Stimulated activated naive CD4-positive, alpha-beta T cell treated with Interleukin-2 at 50 U/mL for 16 hours (primary cell): ENCODE data around the gene UBAC1.
"Not testable (repeated sequence)": the region's sequence is repeated elsewhere in the genome, so short reads cannot be mapped to it uniquely, and the experiment has no call there.

Source experiments
- DNase-seq: peaks from one replicate; lab custom pipeline; 2025; lab: John Stamatoyannopoulos, UW

The UBAC1 gene

DNA sequence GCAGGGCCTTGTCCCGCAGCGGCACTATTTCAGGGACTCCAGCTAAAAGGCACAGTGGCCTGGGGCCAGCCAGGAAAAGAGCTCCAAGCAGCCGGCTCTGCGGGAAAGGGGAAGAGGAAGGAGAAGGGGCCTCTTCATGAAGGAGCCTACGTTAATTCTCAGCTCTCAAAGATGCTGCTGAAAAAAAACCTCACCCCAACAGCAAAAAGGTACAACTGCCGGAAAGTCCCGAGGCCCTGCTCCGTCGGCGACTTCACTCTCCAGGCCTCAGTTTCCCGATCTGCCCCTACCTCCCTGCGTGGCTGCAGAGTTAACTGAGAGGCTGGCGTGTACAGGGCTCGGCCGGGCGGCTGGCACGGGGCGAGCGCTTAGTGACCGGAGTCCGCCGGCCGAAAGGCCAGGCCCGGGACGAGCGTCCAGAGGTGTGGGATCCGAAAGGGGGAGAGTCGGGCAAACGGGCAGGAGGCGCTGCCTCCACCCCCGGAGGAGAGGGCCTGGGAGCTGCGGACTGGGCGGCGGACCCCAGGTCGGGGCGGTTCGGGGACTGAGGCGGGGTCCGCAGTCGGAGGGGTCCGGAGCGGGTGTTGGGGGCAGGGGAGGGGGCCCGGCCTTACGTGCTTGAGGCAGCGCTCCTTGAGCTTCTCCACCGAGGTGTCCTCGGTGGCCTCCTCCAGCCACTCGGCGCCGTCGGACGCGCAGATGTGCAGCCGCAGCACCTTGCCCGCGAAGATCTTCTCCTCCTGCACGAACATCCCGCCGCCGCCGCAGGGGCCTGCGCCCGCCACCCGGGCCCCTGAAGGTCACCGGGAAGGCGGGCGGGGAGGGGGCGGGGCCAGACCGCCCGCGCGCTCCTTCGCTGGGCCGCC, 529 bp downstream of the UBAC1 start:
- no peak for DNase-seq

DNA sequence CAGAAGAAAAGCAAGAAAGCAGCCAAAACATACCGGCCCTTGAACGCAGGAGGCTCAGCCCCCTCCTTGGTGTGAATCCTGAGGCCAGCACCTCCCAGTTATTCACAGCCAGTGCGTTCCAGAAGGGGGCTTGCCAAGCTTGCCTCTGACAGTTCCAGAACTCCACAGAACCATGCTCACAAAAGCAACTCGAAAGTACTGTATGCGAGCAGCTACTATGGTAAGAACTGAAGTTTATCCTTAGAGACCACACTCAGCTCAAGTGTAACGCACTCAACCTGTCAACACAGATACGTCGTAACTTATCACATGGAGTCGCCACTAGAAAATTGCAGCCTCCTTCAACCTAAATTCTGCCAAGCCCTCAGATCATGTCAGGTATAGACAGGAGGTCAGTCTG, 1.4 kb downstream of the UBAC1 start:
- no peak for DNase-seq

DNA sequence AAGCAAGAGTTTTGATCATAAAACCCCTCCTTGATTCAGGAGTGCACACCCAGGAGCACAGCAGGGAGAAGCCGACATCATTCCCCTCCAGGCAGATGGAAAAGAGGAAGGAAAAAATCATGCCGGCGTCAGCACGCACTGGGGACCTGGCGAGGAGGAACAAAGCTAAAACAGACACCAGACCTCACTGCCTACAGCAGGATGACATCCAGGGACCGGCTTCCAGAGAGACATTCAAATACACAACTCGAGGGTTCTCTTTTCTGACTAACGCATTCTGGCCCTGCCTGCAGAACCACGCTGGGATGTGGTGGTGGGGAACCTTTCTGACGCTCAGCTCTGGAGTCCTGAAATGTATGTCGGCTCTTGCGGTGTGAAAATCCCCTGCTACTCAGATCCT, 2.7 kb downstream of the UBAC1 start:
- no peak for DNase-seq

DNA sequence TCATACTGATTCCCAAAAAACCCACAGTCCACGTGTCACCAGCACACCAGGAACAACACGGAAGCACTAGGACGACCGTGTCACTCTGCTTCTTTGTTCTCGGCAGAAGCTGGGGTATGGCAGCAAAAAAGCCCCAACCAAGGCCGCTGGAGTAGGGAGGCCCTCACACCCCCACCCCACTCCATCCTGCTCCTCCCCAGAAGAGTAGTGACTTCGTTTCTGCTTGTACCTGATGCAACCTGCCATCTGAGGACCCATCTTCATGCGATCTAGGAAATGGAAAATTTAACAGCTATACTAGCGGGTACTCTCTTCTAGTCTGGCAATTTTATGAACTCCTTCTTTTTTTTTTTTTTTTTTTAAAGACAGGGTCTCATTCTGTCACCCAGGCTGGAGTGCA, 3.7 kb downstream of the UBAC1 start:
- no peak for DNase-seq

DNA sequence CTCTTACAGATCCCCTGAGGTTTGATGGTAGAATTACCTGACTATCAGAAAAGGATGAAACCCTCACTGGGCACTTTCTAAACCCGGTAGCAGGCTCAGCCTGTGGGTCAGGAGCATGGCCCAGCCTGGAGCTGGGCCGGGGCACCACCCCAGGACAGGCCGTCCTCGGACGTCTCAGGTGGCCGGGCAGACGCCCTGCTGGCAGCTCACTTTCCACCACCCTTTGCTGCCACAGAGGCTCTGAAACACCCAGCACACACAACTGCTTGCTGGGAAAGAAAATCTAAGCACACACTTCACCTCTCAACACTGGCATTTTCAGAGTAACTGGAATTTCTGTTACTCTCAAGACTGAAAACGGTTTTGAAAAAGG, 4.4 kb downstream of the UBAC1 start:
- no peak for DNase-seq

DNA sequence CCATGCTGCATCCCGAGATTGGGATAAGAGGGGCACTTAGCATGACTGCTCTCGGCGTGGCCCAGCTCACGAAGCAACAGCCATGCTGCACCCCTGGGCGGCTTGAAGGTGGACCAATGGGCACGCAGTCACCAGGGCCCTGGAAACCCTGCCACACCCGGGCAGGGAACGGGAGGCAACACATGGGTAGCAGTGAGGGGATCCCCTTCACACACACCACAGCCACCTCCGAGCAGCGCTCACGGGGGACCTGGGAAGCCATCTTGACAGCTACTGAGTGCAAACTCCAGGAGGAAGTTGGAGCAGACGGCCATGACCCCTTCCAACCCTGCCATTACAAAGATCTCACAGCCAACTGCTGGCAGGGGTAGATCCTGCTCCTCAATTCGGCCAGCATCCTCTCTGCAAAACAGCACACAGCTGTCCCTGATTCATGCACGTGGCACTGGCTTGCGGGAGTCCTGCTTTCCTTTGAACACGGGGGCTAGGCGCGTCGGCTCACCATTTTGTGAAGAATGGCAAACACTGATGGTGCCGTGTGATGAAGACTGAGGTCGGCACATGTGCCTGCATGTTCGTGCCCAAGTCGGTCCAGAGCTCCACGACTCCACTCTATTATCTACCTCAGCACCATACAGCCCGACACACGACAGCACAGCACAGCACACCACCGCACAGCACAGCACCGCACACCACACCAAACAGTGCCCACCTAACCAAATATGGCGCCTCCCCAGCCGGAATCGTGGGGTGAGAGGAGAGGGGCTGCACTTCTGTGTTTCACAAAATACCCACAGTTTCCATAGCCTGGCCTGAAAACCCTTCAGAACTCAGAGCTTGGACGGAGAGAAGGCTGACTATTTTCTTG, 5.0 kb downstream of the UBAC1 start:
- DNase-seq: no peak

DNA sequence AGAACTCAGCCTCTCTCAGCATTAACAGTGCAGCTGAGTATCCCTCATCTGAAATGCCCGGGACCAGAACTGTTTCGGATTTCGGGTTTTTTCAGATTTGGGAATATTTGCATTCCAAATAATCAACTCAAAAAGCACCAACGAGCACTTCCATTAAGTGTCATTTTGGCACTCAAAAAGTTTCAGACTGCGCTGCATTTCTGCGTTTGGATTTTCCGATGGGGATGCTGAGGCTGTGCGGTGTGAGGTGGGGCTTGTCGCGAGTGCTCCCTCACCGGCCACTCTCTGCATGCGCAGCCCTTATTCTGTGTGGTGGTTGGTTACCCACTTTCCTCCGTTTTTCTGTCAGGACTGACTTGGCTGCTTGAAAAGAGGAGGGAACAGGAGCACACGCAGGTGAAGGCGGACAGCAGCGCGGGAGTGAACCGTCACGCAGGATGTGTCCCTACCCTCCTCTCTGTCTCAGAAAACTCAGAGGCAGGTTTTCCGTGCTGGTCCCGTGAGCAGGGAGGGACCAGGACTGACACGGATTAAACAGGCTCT, 8.4 kb downstream of the UBAC1 start:
- DNase-seq: no peak

DNA sequence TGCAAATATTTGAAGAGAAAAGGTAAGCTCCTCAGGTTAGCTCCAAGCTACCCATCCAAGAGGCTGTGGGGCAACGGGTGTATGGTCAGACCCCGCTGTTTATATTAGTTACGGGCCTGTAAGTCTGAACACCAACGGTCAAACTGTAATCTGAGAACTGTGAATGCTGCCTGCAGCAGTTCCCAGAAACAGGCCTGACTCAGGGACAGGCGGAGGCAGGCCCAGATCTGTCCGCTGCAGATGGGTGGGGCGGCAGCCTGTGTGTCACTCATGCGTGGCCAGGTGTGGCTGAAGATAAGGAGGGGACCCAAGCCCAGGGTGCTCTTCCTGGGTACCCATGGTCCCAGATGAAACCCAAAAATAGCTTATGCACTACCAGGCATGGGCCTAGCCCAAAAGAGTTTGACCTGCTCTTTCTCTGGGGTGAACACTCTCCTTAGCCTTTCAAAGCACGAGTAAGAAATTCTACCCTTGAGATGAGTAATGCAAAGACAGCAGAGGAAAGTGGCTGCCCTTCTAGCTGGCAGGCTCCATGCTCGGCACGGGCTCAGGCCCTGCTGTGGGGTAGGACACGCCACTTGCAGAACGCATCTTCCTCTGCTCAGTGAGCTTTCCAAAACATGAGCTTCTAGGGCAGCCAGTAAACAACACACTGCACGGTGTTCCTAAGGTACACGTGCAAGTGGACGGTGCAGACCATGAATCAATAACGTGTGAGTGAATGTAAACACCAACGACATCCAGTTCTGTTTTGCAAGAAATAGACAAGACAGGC, 9.1 kb downstream of the UBAC1 start:
- DNase-seq: no peak

DNA sequence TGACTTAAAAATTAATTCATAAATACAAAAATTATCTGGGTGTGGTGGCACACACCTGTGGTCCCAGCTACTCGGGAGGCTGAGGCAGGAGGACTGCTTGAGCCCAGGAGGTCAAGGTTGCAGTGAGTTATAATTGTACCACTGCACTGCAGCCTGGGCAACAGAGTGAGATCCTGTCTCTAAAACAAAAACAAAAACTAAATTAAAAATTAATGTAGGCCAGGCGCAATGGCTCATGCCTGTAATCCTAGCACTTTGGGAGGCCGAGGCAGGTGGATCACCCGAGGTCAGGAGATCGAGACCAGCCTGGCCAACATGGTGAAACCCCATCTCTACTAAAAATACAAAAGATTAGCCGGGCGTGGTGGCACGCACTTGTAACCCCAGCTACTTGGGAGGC, 9.9 kb downstream of the UBAC1 start:
- not testable (repeated sequence) for DNase-seq

DNA sequence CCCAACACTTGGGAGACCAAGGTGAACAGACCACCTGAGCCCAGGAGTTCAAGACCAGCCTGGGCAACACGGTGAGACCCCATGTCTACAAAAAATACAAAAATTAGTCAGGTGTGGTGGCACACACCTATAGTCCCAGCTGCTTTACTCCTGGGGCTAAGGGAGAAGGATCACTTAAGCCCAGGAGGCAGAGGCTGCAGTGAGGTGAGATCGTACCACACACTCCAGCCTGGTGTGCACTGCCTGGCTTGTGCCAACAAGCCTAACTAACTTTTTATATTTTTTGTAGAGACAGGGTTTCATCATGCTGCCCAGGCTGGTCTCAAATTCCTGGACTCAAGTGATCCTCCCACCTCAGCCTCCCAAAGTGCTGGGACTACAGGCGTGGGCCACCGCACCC, 10.3 kb downstream of the UBAC1 start:
- DNase-seq: not testable (repeated sequence)

DNA sequence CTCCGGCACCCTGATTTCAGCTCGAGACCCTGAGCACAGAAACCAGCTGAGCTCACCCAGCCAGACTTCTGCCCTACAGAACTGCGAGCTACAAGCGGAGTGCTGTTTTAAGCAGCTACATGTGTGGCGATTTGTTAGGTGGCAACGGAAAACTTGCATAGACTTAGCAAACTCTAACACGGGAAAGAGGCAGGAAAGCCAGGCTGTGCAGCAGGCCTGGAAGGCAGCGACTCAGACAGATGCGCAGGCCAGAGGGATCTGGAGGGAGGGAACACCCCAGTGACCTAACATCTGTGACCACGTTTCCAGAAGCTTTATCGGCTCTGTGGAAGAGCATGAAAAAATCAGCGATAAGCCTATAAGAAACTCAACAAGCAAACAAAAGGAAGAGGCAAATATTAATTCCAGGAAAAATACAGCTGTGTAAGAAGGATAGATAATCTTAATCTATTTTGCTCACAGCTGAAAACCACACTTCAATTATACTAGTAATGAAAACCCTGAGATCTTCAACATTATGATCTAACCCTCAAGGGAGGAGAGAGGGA, 11.0 kb downstream of the UBAC1 start:
- no peak for DNase-seq

DNA sequence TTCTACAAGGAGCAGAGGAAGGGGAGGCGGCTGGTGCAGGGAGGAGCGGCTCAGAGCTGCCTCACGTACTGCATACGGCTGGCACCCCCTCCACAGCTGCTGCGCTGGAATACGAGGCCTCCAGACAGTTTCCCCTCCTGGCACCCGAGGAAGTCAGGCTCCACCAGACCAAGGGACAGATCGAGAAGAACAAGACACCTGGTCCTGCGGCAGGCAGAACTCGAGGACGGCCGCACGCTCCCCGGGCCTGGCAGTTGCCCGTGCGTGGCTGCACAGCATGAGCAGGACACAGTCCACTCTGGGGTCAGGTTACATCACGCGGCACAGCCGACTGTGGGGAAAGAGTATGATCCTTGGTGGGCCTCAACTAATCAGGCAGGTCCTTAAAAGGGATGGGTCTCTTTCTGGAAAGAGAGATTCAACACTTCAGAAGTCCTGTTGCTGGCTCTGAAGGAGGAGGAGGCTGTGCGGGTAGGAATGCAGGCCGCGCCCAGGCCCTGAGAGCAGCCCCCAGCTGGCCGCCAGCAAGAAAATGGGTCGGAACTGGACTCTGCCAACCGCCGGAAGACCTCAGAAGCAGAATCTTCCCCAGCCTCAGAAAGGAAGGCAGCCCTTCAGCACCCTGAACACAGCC, 11.6 kb downstream of the UBAC1 start:
- no peak for DNase-seq

DNA sequence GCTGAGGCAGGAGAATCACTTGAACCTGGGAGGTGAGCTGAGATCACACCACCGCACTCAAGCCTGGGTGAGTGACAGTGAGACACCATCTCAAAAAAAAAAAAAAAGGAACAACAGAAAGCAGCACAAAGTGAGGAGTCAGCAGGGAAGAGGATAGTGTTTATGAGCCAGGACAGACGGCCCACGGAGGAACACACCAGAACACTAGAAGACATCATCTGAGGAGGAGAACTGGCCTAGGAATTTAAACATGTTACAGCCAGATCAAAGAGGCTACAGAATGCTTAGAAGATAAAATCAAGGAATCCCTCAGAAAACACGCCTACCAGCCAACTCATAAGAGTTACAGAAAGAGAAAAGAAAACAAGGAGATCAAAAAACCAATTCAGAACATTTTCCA, 12.2 kb downstream of the UBAC1 start:
- no peak for DNase-seq

DNA sequence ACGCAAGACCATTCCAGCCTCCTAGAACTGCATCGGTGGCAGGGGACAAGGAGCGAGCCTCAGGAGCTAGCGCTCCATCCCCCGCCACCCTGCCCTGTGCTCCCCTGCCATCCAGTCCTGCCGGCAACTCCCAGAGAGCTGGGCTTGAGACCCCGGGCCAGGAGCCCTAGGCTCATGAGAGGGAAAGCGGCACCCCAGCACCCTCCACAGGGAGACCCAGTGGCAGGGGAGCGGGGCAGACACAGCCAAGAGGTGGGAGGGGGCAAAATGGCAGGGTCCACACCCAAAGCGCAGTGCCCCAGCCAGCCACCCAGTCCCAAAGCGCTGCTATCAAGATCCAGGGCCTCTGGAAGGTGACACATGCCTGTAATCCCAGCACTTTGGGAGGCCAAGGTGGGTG, 12.7 kb downstream of the UBAC1 start:
- no peak for DNase-seq

DNA sequence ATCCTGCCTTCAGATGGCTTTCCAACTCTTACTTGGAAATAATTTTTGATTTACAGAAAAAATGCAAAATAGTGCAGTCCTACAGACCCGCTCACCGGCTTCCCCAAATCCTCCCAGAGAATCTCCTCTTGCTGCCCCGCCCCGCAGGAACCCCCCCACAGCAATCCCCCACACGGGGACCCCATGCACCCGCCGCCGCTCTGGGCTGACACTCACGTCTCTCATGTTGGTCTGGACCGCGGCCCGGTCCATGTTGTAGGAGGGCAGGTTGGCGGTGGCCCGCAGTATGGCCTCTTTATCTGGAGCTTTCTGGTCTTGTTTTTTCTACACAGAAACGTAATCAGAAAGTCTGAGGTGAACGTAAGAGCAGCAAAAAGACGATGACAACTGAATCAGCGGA, 13.6 kb downstream of the UBAC1 start:
- DNase-seq: no peak

DNA sequence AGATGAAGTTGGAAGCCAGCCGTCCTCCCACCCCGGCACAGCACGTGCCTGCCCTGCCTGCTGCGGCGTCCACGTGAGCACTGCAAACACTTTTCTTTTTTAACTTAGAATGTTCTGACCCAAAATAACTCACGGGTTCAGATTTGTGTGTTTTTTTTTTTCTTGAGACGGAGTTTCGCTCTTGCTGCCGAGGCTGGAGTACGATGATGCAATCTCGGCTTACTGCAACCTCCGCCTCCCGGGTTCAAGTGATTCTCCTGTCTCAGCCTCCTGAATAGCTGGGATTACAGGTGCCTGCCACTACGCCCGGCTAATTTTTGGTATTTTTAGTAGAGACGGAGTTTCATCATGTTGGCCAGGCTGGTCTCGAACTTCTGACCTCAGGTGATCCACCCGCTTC, 14.1 kb downstream of the UBAC1 start:
- DNase-seq: not testable (repeated sequence)

DNA sequence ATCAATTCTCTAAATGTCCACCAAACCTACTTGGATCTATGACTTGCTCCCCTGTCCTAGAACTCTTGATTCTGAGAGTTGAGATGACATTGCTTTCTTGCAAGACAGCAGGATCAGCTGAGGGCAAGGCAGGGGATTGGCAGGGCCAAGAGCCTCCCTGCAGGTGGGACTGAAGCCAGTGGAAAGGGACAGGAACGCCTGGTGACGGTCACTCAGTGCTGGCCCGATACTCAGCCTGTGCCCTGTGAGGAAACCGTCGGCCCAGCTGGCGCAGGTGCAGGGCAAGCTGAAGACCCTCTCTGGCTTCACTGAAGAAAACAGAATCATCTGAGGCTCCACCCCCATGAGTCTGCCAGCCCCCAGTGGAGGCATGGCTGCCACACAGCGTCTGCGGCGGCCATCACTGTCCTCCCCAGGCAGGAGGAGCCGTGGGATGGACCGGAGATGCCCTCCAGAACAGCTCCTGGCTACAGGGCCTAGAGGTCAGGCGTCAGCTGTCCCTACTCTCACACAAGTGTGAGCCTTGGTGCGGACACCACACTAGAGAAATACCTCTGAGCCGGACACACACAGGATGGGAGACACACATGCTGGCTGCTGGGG, 14.7 kb downstream of the UBAC1 start:
- DNase-seq: no peak

DNA sequence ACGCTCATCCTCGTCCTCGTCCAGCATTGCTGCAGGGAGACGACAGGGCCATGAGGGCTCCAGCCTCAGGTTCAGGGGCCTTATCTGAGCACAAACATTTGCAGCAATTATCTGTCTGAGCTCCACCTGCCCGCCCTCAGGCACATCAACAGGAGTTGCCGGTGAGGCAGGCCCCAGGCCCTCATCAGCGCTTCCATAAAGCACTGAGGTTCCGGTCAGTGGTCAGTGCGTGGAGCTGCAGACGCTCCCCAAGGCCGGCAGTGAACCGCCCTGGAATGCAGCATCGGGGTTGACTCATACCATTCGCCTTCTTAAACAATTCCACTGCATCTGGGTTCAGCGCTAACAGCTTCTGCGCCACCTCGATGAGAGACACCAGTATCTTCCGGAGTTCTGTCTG, 15.2 kb downstream of the UBAC1 start:
- DNase-seq: no peak

DNA sequence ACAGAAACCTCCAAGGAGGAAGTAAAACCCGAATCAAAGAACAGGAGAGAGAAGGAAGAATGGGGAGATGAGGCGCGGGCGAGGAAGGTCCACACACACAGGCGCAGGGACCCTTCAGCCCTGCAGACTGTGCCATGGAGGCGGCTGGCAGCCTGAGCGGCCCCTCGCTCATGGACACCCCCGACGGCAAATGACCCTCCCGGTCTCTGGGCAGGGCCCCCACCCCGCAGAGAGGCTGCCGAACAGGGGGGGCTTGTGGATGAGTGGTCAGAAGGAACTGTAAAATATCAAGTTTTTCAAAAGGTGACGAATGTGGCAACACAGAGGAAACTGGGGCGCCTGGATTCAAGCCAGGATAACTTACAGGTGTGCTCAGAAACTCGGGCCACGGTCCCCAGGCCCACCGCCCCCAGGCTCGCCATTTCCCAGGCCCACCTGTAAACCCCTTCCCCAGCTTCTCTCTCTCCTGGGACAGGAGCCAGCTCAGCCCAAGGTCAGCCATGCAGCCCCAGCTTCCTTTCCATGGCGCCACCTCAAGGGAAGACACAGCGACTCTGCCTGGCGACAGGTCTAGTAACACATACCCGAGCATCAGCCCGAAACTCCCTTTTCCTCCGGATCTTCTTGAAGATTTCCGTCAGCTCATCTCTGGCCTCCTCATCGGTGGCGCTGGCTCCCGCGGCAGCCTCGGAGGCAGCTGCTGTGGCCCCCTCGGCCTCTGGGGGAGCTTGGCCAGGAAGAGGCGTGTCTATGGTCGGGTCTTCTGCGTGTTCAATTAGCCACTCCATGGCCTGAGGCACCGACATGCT, 16.5 kb downstream of the UBAC1 start:
- DNase-seq: no peak

DNA sequence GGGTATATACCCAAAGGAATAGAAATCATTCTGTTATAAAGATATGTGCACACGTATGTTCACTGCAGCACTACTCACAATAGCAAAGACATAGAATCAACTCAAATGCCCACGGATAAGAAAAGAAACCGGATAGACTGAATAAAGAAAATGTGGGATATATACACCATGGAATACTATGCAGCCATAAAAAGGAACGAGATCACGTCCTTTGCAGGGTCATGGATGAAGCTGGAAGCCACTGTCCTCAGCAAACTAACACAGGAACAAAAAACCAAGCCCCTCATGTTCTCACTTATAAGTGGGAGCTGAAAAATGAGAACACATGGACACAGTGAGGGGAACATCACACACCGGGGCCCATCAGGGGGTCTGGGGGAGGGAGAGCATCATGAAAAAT, 17.6 kb downstream of the UBAC1 start:
- not testable (repeated sequence) for DNase-seq
